AG10803 (cell line): Measurements from ENCODE around the gene KRTAP4-9.

Experiments
- DNase-seq: peaks from one replicate; pipeline ENCODE4 v3.0.0; 2010; ENCODE audit warnings: low read depth
- H3K4me3 ChIP-seq: 2 replicates; pipeline ENCODE4 v1.5.1; 2011; ENCODE audit warnings: mild to moderate bottlenecking, low read length, control low read depth
- CTCF ChIP-seq: conservative IDR thresholded peaks from 2 replicates; pipeline ENCODE4 v1.5.1; 2011; ENCODE audit warnings: mild to moderate bottlenecking, low read length, control low read depth, inconsistent platforms

KRTAP4-9 gene

DNA sequence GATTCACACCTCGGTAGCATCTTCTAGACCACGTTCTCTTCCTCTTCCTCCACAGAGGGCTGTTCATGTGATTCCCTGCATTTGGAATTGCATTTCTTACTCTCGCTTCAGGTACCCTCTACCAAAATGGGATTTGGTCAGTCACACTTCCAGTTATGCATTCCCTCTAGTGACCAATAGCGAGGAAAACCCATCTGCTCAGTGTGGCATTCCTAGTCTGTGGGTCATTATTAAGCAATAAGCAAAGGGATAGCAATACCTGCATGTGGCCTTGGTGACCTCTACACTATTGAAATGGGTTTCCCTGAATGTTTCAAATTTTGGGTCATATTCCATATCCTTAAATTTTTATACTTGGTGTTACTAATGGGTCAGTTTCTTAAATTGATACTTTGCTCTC lies 44.8 kb downstream of the KRTAP4-9 start:
- no peak for TF ChIP-seq CTCF
- no peak overlapping the region for H3K4me3 ChIP-seq
- DNase-seq: no peak

- DNase-seq: no peak
- TF ChIP-seq CTCF: no peak
- no peak overlapping the region for H3K4me3 ChIP-seq
Observed at GRCh38 chr17:41151525-41151924, 46.3 kb downstream of the KRTAP4-9 start.

- H3K4me3 ChIP-seq: no peak overlapping the region
- no peak for DNase-seq
- no peak for TF ChIP-seq CTCF
Observed at GRCh38 chr17:41153856-41154255, 48.7 kb downstream of the KRTAP4-9 start.
